HL-60 (cell line): ENCODE results near the gene GNAI2.
A peak's percentile ranks its signal among the peaks of the same experiment; 100 is the strongest.

ENCODE experiments used
- GABPA ChIP-seq: IDR thresholded peaks from 2 replicates; pipeline ENCODE4 v1.6.1; 2012; ENCODE audit warnings: low read depth
- POLR2AphosphoS5 ChIP-seq: IDR thresholded peaks from 2 replicates; pipeline ENCODE4 v1.6.1; 2012; ENCODE audit warnings: low read depth
- TF ChIP-seq, protein P1 (sequence below): IDR thresholded peaks from one replicate; pipeline ENCODE4 v1.5.1; 2011; ENCODE audit warnings: low read length, control low read depth, inconsistent platforms; ENCODE audit not compliant: insufficient read depth

DNA sequence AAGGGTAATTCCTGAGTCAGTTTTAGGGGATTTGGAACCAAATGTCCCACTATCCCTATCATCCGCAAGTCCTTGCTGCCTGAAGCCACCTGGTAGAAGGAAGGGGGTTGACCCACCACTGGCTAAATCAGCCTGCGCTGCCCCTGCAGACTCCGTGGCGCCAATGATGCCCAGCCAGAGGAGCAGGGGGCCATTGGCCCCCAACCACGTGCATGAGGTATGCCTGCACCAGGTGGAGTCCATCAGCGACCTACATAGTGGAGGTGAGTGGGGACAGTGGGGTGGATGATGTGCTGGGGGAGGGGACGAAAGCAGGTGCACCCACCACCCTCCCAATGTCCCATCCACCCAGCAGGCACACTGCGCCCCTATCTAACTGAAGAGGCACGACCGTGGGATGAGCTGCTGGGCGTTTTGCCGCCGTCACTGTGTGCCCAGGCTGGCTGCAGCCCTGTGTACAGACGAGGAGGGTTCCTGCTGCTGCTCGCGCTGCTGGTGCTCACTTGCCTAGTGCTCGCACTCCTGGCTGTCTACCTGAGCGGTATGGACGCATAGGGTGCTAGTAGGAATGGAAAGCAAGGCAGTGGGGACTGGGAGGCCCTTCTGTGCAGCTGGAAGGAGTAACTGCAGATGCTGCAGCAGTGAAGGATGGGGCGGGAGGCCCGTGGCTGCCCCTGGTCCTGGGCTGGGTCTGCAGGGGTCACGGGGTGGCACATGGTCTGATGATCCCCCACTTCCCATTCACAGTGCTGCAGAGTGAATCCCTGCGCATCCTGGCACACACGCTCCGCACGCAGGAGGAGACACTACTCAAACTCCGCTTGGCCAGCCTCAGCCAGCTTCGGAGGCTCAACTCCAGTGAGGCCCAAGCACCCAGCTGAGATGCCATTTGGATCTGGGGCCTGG is 50.6 kb downstream of the GNAI2 start:
- TF ChIP-seq, protein P1, sequence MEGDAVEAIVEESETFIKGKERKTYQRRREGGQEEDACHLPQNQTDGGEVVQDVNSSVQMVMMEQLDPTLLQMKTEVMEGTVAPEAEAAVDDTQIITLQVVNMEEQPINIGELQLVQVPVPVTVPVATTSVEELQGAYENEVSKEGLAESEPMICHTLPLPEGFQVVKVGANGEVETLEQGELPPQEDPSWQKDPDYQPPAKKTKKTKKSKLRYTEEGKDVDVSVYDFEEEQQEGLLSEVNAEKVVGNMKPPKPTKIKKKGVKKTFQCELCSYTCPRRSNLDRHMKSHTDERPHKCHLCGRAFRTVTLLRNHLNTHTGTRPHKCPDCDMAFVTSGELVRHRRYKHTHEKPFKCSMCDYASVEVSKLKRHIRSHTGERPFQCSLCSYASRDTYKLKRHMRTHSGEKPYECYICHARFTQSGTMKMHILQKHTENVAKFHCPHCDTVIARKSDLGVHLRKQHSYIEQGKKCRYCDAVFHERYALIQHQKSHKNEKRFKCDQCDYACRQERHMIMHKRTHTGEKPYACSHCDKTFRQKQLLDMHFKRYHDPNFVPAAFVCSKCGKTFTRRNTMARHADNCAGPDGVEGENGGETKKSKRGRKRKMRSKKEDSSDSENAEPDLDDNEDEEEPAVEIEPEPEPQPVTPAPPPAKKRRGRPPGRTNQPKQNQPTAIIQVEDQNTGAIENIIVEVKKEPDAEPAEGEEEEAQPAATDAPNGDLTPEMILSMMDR: no peak
- peak; percentile 57 for TF ChIP-seq POLR2AphosphoS5
- no peak for TF ChIP-seq GABPA
